HepG2 (cell line): ENCODE results near the gene TOLLIP. TPM values are rescaled to one million over a fixed set of nuclear protein-coding genes. Genes with fewer than 3 reads are reported as not detected.

Source experiments
- FOXO1 ChIP-seq: sonication (generic); formaldehyde crosslinking; IDR thresholded peaks from 2 replicates; pipeline ENCODE4 v1.4.0; 2020; ENCODE audit warnings: missing genetic modification reagents
- KLF16 ChIP-seq, 2 experiments: sonication (generic) in 1 of 2; formaldehyde crosslinking in 1 of 2; IDR thresholded peaks; 2 replicates each; pipeline versions ENCODE4 v1.6.1 to v1.8.0; 2016 to 2023; ENCODE audit warnings: missing genetic modification reagents in 2 of 2, missing compliant biosample characterization in 1 of 2
- KLF9 ChIP-seq: IDR thresholded peaks from 2 replicates; pipeline ENCODE4 v1.6.1; 2016; ENCODE audit warnings: low read depth
- MZF1 ChIP-seq: sonication (generic); formaldehyde crosslinking; IDR thresholded peaks from 2 replicates; pipeline ENCODE4 v1.8.1; 2023; ENCODE audit warnings: mild to moderate bottlenecking, missing genetic modification reagents, borderline replicate concordance
- PAWR ChIP-seq: sonication (generic); formaldehyde crosslinking; IDR thresholded peaks from 2 replicates; pipeline ENCODE4 v1.4.0; 2020; ENCODE audit warnings: missing genetic modification reagents, mild to moderate bottlenecking, borderline replicate concordance
- RCOR2 ChIP-seq: IDR thresholded peaks from 2 replicates; pipeline ENCODE4 v1.6.1; 2016; ENCODE audit warnings: missing biosample characterization, missing genetic modification reagents
- TCF7 ChIP-seq: sonication (generic); IDR thresholded peaks from 2 replicates; pipeline ENCODE4 v1.6.1; 2016; ENCODE audit warnings: antibody characterized with exemption, low read depth
- ZNF253 ChIP-seq: sonication (generic); formaldehyde crosslinking; IDR thresholded peaks from 2 replicates; pipeline ENCODE4 v1.8.0; 2022; ENCODE audit warnings: mild to moderate bottlenecking, missing genetic modification reagents, borderline replicate concordance
- ZNF326 ChIP-seq: sonication (generic); formaldehyde crosslinking; IDR thresholded peaks from 2 replicates; pipeline ENCODE4 v1.4.0; 2020; ENCODE audit warnings: missing genetic modification reagents, borderline replicate concordance
- ZNF44 ChIP-seq: sonication (generic); formaldehyde crosslinking; IDR thresholded peaks from 2 replicates; pipeline ENCODE4 v1.5.1; 2020; ENCODE audit warnings: mild to moderate bottlenecking, missing genetic modification reagents
- ZNF788 ChIP-seq: sonication (generic); formaldehyde crosslinking; IDR thresholded peaks from 2 replicates; pipeline ENCODE4 v1.5.0; 2020; ENCODE audit warnings: mild to moderate bottlenecking, missing genetic modification reagents, borderline replicate concordance
- polyA plus RNA-seq, 8 experiments: library from polyadenylated mRNA; depleted of rRNA in 3 of 8; stranded (reverse) in 7 of 8; unstranded in 1 of 8; fragments of >200 nt; fragmentation: Illumina TruSeq in 4 of 8; extraction: Trizol in 4 of 8; gene quantifications; 2 replicates each; pipeline versions ENCODE4 v1.2.1 to v1.2.3, GENCODE V29; 2011 to 2016; ENCODE audit warnings: low read depth in 4 of 8, missing spikeins in 1 of 8, mixed read lengths in 1 of 8; ENCODE audit not compliant: insufficient read depth in 1 of 8
- total RNA-seq, 5 experiments: library from RNA; depleted of rRNA; stranded (reverse); fragments of >200 nt; fragmentation: Illumina TruSeq; extraction: Trizol; gene quantifications; 2 replicates each; pipeline ENCODE4 v1.2.3, GENCODE V29; 2016; ENCODE audit warnings: low read depth in 1 of 5
- TF ChIP-seq, protein P1 (sequence below): sonication (generic); formaldehyde crosslinking; IDR thresholded peaks from 2 replicates; pipeline ENCODE4 v1.4.0; 2020; ENCODE audit warnings: mild to moderate bottlenecking, missing genetic modification reagents
- TF ChIP-seq, protein P2 (sequence below): sonication (generic); formaldehyde crosslinking; IDR thresholded peaks from 2 replicates; pipeline ENCODE4 v1.4.0; 2020; ENCODE audit warnings: mild to moderate bottlenecking, missing genetic modification reagents
- TF ChIP-seq, protein P3 (sequence below): fragments of 450-650 bp; IDR thresholded peaks from 2 replicates; pipeline ENCODE4 v1.6.1; 2017; ENCODE audit warnings: mild to moderate bottlenecking
- TF ChIP-seq, protein P4 (sequence below): IDR thresholded peaks from 2 replicates; pipeline ENCODE4 v1.6.1; 2016; ENCODE audit warnings: missing genetic modification reagents, missing compliant biosample characterization
- TF ChIP-seq, protein P5 (sequence below): sonication (generic); formaldehyde crosslinking; IDR thresholded peaks from 2 replicates; pipeline ENCODE4 v1.4.0; 2020; ENCODE audit warnings: missing genetic modification reagents, low read depth, mild to moderate bottlenecking, borderline replicate concordance
- TF ChIP-seq, protein P6 (sequence below): sonication (generic); formaldehyde crosslinking; IDR thresholded peaks from 2 replicates; pipeline ENCODE4 v1.8.1; 2023; ENCODE audit warnings: mild to moderate bottlenecking, missing genetic modification reagents
- TF ChIP-seq, protein P7 (sequence below): sonication (generic); formaldehyde crosslinking; IDR thresholded peaks from 2 replicates; pipeline ENCODE4 v1.8.0; 2023; ENCODE audit warnings: mild to moderate bottlenecking, missing genetic modification reagents

The TOLLIP gene
- total and polyA plus RNA-seq, 2 of the 13 experiments (the other 11 are each of a cell fraction or from before 2014, with no cell fraction given): 25.9 to 47.5 TPM

DNA sequence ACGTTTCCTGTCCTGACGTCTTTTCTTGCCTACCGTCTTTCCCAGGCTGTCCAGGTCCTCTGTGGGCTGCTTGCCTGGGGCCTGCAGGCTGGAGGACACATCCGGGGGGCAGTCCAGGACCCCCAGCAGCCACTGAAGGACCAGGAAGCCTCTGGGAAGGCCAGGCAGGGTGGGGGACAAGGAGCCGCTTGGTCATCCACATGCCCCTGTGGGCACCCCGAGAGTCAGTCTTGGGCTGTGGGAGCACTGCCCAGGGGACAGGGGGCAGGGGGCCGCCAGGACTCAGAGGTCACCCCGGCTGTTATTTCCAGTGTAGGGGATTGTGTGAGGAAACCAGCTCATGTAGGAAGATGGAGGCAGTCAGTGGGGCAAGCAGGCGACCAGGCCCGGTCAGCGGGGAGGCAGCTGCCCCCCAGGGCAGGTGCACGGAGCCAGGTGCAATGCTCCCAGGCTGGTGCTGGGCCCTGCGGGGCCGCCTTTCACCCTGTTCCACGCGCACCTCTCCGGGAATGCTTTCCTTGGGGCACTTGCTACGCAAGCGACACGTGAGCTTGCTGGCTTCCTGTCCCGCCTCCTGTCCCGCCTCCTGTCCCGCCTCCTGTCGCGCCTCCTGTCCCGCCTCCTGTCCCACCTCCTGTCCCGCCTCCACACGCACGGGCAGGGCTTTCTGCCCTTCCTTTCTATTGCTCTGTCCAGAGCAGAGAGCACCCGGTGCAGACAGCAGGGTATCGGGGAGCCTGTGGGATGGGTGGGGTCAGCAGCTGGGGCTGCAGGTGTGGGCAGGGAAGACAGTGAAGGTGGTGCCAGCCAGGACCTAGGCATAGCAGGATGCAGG is 47.0 kb downstream of the TOLLIP start (continued):
- TF ChIP-seq, protein P1, sequence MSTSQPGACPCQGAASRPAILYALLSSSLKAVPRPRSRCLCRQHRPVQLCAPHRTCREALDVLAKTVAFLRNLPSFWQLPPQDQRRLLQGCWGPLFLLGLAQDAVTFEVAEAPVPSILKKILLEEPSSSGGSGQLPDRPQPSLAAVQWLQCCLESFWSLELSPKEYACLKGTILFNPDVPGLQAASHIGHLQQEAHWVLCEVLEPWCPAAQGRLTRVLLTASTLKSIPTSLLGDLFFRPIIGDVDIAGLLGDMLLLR (CRISPR knock-in tag): peak; percentile 73; the same call in 1 of the 2 replicates
- TF ChIP-seq FOXO1 (CRISPR knock-in tag) (no peak), ZNF326 (CRISPR knock-in tag) (no peak), KLF16 (CRISPR knock-in tag; IDR thresholded peaks at IDR 0.05) (peak in 1 of 2 experiments; percentile 68; a peak in 1 of 4 replicates), MZF1 (CRISPR knock-in tag) (no peak), ZNF44 (CRISPR knock-in tag) (no peak), ZNF788 (CRISPR knock-in tag) (peak; percentile 49; the same call in 1 of the 2 replicates), KLF9 (CRISPR knock-in tag) (no peak), RCOR2 (CRISPR knock-in tag) (no peak), TCF7 (no peak), PAWR (no peak), ZNF253 (CRISPR knock-in tag) (0 out of 2 replicates have a peak, but pooled peaks have one; percentile 28)
- TF ChIP-seq, protein P2, sequence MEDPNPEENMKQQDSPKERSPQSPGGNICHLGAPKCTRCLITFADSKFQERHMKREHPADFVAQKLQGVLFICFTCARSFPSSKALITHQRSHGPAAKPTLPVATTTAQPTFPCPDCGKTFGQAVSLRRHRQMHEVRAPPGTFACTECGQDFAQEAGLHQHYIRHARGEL (CRISPR knock-in tag): 0 out of 2 replicates have a peak, but pooled peaks have one; percentile 47
- TF ChIP-seq, protein P3, sequence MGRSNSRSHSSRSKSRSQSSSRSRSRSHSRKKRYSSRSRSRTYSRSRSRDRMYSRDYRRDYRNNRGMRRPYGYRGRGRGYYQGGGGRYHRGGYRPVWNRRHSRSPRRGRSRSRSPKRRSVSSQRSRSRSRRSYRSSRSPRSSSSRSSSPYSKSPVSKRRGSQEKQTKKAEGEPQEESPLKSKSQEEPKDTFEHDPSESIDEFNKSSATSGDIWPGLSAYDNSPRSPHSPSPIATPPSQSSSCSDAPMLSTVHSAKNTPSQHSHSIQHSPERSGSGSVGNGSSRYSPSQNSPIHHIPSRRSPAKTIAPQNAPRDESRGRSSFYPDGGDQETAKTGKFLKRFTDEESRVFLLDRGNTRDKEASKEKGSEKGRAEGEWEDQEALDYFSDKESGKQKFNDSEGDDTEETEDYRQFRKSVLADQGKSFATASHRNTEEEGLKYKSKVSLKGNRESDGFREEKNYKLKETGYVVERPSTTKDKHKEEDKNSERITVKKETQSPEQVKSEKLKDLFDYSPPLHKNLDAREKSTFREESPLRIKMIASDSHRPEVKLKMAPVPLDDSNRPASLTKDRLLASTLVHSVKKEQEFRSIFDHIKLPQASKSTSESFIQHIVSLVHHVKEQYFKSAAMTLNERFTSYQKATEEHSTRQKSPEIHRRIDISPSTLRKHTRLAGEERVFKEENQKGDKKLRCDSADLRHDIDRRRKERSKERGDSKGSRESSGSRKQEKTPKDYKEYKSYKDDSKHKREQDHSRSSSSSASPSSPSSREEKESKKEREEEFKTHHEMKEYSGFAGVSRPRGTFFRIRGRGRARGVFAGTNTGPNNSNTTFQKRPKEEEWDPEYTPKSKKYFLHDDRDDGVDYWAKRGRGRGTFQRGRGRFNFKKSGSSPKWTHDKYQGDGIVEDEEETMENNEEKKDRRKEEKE: no peak
- TF ChIP-seq, protein P4, sequence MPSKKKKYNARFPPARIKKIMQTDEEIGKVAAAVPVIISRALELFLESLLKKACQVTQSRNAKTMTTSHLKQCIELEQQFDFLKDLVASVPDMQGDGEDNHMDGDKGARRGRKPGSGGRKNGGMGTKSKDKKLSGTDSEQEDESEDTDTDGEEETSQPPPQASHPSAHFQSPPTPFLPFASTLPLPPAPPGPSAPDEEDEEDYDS: peak; percentile 41; the same call in 1 of the 2 replicates
- TF ChIP-seq, protein P5, sequence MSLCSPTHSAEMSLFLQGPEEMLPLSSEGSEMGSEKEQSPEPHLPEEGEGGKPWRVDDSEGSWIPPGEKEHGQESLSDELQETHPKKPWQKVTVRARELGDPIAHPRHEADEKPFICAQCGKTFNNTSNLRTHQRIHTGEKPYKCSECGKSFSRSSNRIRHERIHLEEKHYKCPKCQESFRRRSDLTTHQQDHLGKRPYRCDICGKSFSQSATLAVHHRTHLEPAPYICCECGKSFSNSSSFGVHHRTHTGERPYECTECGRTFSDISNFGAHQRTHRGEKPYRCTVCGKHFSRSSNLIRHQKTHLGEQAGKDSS (CRISPR knock-in tag): no peak; the same call in 1 of the 2 replicates
- TF ChIP-seq, protein P6, sequence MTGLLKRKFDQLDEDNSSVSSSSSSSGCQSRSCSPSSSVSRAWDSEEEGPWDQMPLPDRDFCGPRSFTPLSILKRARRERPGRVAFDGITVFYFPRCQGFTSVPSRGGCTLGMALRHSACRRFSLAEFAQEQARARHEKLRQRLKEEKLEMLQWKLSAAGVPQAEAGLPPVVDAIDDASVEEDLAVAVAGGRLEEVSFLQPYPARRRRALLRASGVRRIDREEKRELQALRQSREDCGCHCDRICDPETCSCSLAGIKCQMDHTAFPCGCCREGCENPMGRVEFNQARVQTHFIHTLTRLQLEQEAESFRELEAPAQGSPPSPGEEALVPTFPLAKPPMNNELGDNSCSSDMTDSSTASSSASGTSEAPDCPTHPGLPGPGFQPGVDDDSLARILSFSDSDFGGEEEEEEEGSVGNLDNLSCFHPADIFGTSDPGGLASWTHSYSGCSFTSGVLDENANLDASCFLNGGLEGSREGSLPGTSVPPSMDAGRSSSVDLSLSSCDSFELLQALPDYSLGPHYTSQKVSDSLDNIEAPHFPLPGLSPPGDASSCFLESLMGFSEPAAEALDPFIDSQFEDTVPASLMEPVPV: 0 out of 2 replicates have a peak, but pooled peaks have one; percentile 39
- TF ChIP-seq, protein P7, sequence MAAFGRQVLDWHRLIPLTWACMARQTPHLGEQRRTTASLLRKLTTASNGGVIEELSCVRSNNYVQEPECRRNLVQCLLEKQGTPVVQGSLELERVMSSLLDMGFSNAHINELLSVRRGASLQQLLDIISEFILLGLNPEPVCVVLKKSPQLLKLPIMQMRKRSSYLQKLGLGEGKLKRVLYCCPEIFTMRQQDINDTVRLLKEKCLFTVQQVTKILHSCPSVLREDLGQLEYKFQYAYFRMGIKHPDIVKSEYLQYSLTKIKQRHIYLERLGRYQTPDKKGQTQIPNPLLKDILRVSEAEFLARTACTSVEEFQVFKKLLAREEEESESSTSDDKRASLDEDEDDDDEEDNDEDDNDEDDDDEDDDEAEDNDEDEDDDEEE: no peak
